Right ventricle myocardium inferior (tissue), 1 donor: ENCODE results near the gene PTGDS. TPM values are rescaled to one million over a fixed set of nuclear protein-coding genes. Genes with fewer than 3 reads are reported as not detected.

Experiments
- ATAC-seq: fragments of 200-7000 bp; cut with Tn5 transposase; one replicate; pipeline ENCODE4 v1.9.1; 2020; ENCODE audit warnings: mild to moderate bottlenecking, moderate library complexity
- DNase-seq: peaks from one replicate; pipeline ENCODE4 v3.0.0; 2021; ENCODE audit errors: missing footprints
- intact Hi-C: fragments of 100-400 bp; cut with DNase I; formaldehyde crosslinking; loops from one replicate; pipeline ENCODE4 v1.11.0; 2022
- total RNA-seq: library from RNA; stranded (reverse); fragmentation: NEBNext Ultra II Directional; extraction: Animal tissue kit (Norgen Biotek cat#: 25700); gene quantifications from one replicate; pipeline ENCODE4 v1.2.1, GENCODE V29; 2021
- donor health status: DM: no; HTN: yes; CAD: no; lungs with severe emphysema.

The PTGDS gene
- total RNA-seq, 1 donor from 2014 or later: 6,282 TPM

GRCh38 chr9:136944212-136944518 is 33.1 kb upstream of the PTGDS start:
- ATAC-seq: peak; percentile 14
- DNase-seq: no peak
- intact Hi-C loops: loop anchor here (1.0 to 5.0 kb wide), 6 partner anchors 42 to 153 kb away; partner anchors contain the start of genes EDF1, PHPT1, RABL6 and TMEM141

- peak; percentile 98 for DNase-seq
- intact Hi-C loops: loop anchor here (1.0 to 5.0 kb wide), 6 partner anchors 42 to 154 kb away; partner anchors contain the start of genes EDF1, PHPT1, RABL6 and TMEM141
- peak; percentile 81 for ATAC-seq
Measured at GRCh38 chr9:136944519-136945332, 32.6 kb upstream of the PTGDS start, which contains the start of the genes C8G and FBXW5. Gene C8G, plus strand, starts transcription at chr9:136945243. Its CDS starts 78 bp downstream, at chr9:136945321. Gene FBXW5, minus strand, starts transcription at chr9:136944738. Its CDS starts 655 bp downstream, at chr9:136944083.

GRCh38 chr9:136945333-136946227 is 31.7 kb upstream of the PTGDS start:
- DNase-seq (peak; percentile 76), ATAC-seq (no peak)
- intact Hi-C loops: loop anchor here (2.0 kb wide), 1 partner anchor 155 kb away; the partner anchor contains the start of gene TMEM141

DNA sequence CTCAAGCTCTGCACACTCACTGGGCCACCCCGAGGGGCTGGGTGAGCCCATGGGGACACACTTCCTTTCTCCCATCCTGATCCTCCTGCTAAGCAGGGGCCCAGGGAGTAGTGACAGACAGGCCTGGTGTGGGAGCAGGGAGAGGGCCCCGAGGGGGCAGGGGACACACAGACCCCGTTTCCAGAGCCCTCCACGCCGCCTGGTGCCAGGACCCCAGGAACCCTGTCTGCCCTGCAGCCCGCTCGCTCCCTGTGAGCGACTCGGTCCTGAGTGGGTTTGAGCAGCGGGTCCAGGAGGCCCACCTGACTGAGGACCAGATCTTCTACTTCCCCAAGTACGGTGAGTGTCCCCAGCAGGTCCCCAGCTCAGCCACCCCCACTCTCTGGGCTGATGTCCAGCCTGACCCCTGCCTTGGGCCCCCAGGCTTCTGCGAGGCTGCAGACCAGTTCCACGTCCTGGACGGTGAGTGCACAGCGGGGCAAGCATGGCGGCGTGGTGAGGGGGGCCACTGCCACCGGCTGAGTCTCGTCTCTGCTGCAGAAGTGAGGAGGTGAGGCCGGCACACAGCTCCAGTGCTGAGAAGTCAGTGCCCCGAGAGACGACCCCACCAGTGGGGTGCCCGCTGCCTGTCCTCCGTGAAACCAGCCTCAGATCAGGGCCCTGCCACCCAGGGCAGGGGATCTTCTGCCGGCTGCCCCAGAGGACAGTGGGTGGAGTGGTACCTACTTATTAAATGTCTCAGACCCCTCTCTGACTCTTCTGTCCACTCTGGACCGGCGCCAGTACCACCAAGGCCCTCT is 30.9 kb upstream of the PTGDS start:
- intact Hi-C loops: no loop called here
- DNase-seq: no peak
- no peak for ATAC-seq

DNA sequence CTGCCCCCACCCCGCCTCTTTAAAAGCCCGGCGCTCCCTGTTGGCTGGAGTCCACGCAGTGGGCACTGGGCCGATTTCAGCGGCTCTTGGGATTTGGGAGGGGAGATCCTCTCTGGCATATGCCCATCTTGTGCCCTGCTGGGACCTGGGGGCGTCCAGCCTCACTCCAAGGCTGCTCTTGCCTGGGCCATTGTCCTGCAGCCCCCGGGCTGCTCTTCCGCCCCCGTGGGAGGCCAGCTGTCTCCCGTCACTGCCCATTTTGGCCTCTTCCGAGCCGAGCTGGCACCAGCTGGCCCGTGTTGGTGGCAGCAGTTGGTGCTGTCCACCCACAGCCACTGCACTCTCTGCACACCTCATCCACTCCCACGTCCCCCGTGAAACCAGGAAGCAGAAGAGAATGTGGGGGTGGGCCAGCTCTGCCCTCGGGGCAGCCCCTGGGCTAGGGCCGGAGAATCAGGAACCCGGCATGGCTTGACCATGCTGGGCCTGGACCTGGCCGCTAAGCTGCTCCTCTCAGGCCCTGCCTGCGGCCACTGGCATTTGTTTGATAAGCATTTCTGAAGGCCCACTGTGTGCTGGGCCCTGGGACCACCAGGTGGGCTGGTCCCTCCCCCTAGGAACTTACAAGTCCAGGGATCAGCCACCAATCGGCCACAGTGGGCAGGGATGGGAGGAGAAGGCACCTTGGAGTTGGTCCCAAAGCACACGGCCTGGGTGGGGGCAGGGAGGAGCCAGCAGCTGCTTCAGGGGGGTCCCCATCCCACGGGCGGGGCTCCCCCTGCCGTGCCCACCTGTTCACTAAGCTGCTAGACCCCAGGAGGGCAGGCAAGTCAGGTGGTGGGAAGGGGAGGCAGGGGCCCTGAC is 30.0 kb upstream of the PTGDS start:
- peak; percentile 65 for DNase-seq
- intact Hi-C loops: no loop called here
- ATAC-seq: no peak

DNA sequence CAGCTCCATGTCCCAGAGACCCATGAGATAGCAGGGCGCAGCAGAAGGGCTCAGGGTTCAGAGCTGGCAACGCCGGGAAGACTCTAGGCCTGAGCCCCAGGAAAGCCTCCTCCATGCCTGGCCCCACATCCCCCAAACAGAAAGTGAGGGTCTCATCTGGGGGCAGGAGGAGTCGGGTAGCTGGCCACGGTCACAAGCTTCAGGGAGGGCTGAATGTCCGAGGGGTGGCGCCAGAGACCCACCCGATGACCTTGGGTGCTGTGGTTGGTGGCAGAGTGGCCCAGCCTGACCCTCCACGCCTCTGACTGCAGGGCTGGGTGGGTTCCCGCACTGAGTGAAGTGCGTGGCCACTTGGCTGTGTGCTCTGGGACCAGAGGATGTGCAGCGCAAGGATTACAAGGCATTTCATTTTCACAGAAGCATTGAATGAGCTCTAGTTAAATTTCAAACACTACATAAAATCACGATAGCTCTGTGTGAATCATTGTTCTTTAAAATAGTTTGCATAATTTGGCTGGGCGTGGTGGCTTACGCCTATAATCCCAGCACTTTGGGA is 29.3 kb upstream of the PTGDS start:
- ATAC-seq: no peak
- intact Hi-C loops: loop anchor here (2.0 kb wide), 1 partner anchor 87 kb away; no protein-coding TSS in a partner anchor
- peak; percentile 86 for DNase-seq

DNA sequence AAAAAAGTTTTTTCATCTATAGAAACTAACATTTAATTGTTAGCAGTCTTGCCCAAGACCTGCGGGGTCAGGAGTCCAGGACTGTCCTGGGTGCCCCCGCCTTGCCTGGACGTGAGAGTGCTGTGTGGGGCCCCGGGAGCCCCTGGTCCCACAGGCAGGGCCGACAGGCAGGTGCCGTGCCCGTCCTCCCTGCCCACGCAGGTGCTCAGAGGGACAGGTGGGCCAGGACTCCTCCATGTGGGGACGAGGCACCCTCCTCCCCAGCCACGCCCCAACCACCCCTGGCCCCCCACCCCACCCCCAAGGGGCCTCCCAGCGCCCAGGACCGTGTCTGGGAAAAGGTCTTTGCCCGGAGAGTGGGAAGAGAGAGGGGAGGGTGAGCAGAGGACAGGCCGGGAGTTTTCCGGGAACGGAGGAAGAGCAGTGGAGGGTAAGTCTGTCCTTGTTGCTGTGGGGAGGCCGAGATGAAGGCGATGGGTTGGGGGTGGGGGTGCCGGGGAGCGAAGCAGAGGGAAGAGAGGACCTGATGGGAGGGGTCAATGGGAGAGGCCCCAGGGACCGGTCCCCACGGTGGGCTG is 28.0 kb upstream of the PTGDS start:
- intact Hi-C loops: loop anchor here (2.0 kb wide), 1 partner anchor 85 kb away; no protein-coding TSS in a partner anchor
- DNase-seq: peak; percentile 56
- no peak for ATAC-seq

- intact Hi-C loops: loop anchor here (1.0 to 2.0 kb wide), 3 partner anchors 28 to 85 kb away; no protein-coding TSS in a partner anchor
- DNase-seq: peak; percentile 98
- ATAC-seq: peak; percentile 89
Measured at GRCh38 chr9:136949817-136950655, 27.3 kb upstream of the PTGDS start.

GRCh38 chr9:136950656-136951276 is 26.5 kb upstream of the PTGDS start:
- ATAC-seq: peak; percentile 46
- peak; percentile 34 for DNase-seq
- intact Hi-C loops: loop anchor here (1.0 to 2.0 kb wide), 2 partner anchors 28 to 40 kb away; no protein-coding TSS in a partner anchor

DNA sequence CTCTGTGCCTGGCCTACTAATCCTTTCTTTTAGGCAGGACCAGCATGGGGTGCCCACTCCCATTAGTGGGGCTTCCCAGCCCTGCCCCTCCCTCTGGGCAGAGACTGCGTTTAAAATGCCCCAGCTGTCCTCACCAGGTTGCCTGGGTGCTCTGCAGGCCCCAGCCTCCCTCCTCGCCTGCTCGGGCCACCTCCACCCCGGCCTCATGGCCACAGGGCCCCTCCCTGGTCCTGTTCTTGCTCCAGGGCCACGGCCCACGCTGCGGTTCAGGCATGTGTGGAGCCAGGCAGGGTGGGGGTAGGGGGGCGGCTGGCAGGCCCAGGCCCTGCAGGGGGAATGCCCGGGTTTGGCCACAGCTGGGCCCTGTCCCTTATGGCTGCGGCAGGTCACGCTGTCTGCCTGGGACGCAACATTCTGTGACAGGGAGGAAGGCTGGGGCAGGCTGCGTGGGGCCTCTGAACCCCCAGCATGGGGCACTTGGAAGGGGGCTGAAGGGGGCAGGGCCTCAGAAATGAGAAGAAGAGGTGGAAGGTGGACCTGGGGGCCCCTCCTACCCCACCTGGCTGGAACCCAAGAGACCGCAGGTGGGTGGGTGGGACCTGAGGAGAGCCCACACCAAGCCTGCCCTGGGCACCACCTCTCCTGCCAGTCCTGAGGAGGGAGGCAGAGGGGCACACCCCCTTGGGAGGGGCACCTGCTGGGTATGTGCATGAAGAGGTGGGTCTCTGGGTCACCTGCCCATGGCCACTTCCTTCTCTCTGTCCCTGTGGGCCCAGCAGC is 25.6 kb upstream of the PTGDS start, which contains the start of gene LCN12:
TSS of gene LCN12 (plus strand) at position 733 of the 780 bp plus-strand sequence. CDS start 55 bp downstream, outside the sequence.
- no peak for ATAC-seq
- peak; percentile 46 for DNase-seq
- intact Hi-C loops: loop anchor here (2.0 kb wide), 1 partner anchor 39 kb away; no protein-coding TSS in a partner anchor

- peak; percentile 66 for DNase-seq
- intact Hi-C loops: no loop called here
- ATAC-seq: no peak
Measured at GRCh38 chr9:136952321-136952850, 24.9 kb upstream of the PTGDS start.

DNA sequence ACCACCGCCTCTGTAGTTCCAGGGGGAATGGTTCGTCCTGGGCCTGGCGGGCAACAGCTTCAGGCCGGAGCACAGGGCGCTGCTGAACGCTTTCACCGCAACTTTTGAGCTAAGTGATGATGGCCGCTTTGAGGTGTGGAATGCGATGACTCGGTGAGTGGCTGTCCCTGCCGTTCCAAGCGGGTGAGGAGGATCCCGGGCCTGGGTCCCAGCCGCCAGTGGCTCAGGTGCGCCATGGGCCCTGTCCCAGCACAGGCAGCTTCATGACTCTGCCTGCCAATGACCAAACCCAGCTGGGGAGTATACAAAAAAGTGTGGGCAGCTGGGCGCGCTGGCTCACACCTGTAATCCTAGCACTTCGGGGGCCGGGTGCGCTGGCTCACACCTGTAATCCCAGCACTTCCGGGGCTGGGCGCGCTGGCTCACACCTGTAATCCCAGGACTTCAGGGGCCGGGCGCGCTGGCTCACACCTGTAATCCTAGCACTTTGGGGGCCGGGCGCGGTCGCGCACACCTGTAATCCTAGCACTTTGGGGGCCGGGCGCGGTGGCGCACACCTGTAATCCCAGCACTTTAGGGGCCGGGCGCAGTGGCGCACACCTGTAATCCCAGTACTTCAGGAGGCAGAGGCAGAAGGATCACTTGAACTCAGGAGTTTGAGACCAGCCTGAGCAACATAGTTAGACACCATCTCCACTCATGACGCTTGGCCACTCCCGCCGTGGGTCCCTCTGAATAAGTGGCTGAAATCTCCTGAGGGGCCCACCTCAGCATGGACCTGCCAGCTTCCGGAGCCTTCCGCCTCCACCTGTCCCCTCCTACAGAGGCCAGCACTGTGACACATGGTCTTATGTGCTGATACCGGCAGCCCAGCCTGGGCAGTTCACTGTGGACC is 24.2 kb upstream of the PTGDS start:
- DNase-seq (peak; percentile 52), ATAC-seq (no peak)
- intact Hi-C loops: no loop called here

GRCh38 chr9:136953771-136954269 is 23.5 kb upstream of the PTGDS start:
- intact Hi-C loops: no loop called here
- no peak for ATAC-seq
- no peak for DNase-seq
